Measurements from ENCODE around the gene TSEN15.

The TSEN15 gene

DNA sequence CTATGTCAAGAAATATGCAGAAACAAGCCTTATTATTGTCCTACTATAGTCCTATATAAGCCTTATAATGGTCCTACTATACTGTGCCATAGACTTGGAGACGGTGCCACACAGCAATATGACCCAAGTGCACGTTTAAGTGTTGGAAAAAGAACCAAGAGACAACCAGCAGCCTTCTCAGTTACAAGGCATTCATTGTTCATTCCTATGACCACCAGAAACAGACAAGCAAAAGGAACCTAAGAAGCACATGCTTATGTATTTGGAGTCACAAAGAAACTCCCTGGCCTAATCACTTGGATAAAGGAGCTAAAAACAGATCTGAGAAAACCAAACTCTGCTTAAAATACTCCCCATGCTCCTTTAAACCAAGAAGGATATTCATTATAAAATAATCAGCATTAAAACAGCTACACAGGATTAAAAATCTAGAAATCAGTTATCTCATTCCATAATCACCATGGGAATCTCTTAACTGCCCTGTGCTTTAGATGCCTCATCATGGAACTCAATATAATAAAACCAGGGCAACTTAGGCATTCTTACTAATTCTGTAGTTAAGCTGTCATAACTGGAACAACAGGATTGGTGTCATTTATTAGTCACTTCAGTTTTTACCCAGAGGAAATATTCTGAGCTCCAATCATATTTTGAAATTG lies 21.0 kb upstream of the TSEN15 start (continued):
- TF ChIP-seq, protein P1, sequence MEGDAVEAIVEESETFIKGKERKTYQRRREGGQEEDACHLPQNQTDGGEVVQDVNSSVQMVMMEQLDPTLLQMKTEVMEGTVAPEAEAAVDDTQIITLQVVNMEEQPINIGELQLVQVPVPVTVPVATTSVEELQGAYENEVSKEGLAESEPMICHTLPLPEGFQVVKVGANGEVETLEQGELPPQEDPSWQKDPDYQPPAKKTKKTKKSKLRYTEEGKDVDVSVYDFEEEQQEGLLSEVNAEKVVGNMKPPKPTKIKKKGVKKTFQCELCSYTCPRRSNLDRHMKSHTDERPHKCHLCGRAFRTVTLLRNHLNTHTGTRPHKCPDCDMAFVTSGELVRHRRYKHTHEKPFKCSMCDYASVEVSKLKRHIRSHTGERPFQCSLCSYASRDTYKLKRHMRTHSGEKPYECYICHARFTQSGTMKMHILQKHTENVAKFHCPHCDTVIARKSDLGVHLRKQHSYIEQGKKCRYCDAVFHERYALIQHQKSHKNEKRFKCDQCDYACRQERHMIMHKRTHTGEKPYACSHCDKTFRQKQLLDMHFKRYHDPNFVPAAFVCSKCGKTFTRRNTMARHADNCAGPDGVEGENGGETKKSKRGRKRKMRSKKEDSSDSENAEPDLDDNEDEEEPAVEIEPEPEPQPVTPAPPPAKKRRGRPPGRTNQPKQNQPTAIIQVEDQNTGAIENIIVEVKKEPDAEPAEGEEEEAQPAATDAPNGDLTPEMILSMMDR (tag by site-specific recombination; IDR thresholded peaks at IDR 0.05): no peak
- TF ChIP-seq PRDM1 (tag by site-specific recombination; IDR thresholded peaks at IDR 0.05) (no peak), ZSCAN23 (tag by site-specific recombination; IDR thresholded peaks at IDR 0.05) (no peak), GFI1B (tag by site-specific recombination; IDR thresholded peaks at IDR 0.05) (no peak), ZNF398 (tag by site-specific recombination; IDR thresholded peaks at IDR 0.05) (no peak), ZBTB7A (tag by site-specific recombination; IDR thresholded peaks at IDR 0.05; ENCODE audit: low read depth) (no peak), ZNF549 (tag by site-specific recombination; IDR thresholded peaks at IDR 0.05) (no peak)

- no peak overlapping the region for H3K4me3 ChIP-seq (ENCODE audit: low read depth, low read length)
- POLR2A ChIA-PET: no interaction called here
- no peak overlapping the region for H3K27ac ChIP-seq (ENCODE audit: extremely low read depth, low read depth, low read length)
- H3K36me3 ChIP-seq (ENCODE audit: control insufficient read depth in 2 of 2, insufficient read depth in 1 of 2, low read length in 2 of 2): no peaks in the 10 kb centered on the region
- peaks cover 7% of the 10 kb centered on the region for H3K4me1 ChIP-seq (ENCODE audit: control insufficient read depth, insufficient read depth, low read length)
- H3K9me3 ChIP-seq (ENCODE audit: control insufficient read depth, insufficient read depth, low read depth, low read length): no peaks in the 10 kb centered on the region
- CTCF ChIA-PET: interaction anchor here (0.5 to 0.6 kb wide), 2 partner anchors 403 to 661 kb away, joined by 3 read pairs; no protein-coding TSS in a partner anchor
- TF ChIP-seq ZNF670 (tag by site-specific recombination; IDR thresholded peaks at IDR 0.05; ENCODE audit: low read depth): no peak
- no peak for TF ChIP-seq ZNF274 (IDR thresholded peaks at IDR 0.05; ENCODE audit: low read length)
- TF ChIP-seq ZNF274 (tag by site-specific recombination; IDR thresholded peaks at IDR 0.05; ENCODE audit: borderline replicate concordance): no peak
- TF ChIP-seq GLIS2 (tag by site-specific recombination; IDR thresholded peaks at IDR 0.05): no peak
- no peak for TF ChIP-seq ZNF174 (tag by site-specific recombination; IDR thresholded peaks at IDR 0.05)
- no peak for TF ChIP-seq ZNF280D (tag by site-specific recombination; IDR thresholded peaks at IDR 0.05)
- TF ChIP-seq, protein P2, sequence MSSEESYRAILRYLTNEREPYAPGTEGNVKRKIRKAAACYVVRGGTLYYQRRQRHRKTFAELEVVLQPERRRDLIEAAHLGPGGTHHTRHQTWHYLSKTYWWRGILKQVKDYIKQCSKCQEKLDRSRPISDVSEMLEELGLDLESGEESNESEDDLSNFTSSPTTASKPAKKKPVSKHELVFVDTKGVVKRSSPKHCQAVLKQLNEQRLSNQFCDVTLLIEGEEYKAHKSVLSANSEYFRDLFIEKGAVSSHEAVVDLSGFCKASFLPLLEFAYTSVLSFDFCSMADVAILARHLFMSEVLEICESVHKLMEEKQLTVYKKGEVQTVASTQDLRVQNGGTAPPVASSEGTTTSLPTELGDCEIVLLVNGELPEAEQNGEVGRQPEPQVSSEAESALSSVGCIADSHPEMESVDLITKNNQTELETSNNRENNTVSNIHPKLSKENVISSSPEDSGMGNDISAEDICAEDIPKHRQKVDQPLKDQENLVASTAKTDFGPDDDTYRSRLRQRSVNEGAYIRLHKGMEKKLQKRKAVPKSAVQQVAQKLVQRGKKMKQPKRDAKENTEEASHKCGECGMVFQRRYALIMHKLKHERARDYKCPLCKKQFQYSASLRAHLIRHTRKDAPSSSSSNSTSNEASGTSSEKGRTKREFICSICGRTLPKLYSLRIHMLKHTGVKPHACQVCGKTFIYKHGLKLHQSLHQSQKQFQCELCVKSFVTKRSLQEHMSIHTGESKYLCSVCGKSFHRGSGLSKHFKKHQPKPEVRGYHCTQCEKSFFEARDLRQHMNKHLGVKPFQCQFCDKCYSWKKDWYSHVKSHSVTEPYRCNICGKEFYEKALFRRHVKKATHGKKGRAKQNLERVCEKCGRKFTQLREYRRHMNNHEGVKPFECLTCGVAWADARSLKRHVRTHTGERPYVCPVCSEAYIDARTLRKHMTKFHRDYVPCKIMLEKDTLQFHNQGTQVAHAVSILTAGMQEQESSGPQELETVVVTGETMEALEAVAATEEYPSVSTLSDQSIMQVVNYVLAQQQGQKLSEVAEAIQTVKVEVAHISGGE (tag by site-specific recombination; conservative IDR thresholded peaks at IDR 0.05; ENCODE audit: low read depth): no peak
- no peak for TF ChIP-seq ZSCAN23 (tag by site-specific recombination; IDR thresholded peaks at IDR 0.05)
- TF ChIP-seq PBX3 (CRISPR knock-in tag; IDR thresholded peaks at IDR 0.05): no peak
- TF ChIP-seq ZNF366 (tag by site-specific recombination; conservative IDR thresholded peaks at IDR 0.05): no peak
- TF ChIP-seq ZNF423 (tag by site-specific recombination; IDR thresholded peaks at IDR 0.05): no peak
- TF ChIP-seq, protein P3, sequence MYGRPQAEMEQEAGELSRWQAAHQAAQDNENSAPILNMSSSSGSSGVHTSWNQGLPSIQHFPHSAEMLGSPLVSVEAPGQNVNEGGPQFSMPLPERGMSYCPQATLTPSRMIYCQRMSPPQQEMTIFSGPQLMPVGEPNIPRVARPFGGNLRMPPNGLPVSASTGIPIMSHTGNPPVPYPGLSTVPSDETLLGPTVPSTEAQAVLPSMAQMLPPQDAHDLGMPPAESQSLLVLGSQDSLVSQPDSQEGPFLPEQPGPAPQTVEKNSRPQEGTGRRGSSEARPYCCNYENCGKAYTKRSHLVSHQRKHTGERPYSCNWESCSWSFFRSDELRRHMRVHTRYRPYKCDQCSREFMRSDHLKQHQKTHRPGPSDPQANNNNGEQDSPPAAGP (tag by site-specific recombination; IDR thresholded peaks at IDR 0.05): no peak
- TF ChIP-seq ZNF645 (tag by site-specific recombination; IDR thresholded peaks at IDR 0.05): no peak
- no peak for TF ChIP-seq ZNF302 (tag by site-specific recombination; IDR thresholded peaks at IDR 0.05; ENCODE audit: low read depth)
- no peak for TF ChIP-seq ZNF571 (tag by site-specific recombination; IDR thresholded peaks at IDR 0.05)
Observed at GRCh38 chr1:184031092-184031408, 20.5 kb upstream of the TSEN15 start.

All from HEK293 (cell line).